ENCODE results near the gene CNGA2.

DNA sequence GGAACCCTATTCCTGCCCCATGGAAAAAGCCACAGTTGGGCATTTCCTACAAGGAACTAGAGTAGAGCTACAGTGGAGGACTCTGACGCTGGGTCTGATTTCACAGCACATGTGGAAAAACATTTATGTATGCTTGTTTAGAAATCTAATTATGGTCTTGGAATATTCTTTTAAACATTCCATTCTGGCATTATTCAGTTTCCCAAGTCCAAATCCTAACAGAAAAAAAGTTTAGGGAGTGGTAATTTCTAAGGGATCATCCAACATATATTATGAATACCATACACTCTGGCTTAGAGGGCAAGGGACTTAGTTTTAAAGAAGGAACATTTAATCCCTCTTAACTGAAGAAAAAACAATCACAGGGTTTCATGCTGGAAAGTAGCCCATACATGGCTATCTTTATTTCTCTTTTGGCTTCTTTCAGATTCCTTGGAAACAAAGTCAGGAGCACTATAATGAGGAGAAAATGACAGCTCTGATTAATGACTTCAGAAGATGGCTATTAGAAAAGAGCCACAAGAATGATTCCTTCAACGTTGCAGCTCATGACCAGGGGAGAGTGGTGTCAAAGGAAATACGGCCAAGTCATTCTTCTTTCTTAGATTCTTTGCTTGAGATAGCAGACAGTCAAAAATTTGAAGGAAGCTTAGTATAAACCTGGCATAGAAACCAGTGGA lies 56.1 kb downstream of the CNGA2 start:
- TF ChIP-seq GATA3 (IDR thresholded peaks at IDR 0.05; ENCODE audit: low read depth, low read length) (no peak), GATA2 (IDR thresholded peaks at IDR 0.05; ENCODE audit: low read depth, low read length) (no peak)
